ENCODE data around the gene CD82. TPM values are rescaled to one million over a fixed set of nuclear protein-coding genes. Genes with fewer than 3 reads are reported as not detected.

Gene CD82
- total RNA-seq, 1 donor from 2014 or later = 127 TPM

DNA sequence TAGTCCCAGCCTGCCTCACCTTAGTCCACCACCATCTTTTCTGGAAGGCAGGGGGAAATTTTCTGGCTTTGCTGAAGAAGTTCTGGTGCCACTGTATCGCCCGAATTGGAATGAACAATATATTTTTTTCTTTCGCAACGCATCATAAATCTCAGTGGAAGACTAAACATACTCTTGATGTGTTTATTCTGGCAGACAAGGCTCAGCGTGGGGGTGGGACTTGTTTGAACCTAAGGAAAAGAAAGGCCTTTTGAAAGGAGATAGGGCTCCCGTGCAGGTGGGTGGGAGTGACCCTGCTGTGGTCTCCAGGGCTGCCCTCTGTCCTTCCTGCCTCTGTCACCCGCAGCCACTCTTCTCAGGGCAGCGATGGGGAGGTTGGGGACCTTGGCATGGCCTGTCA is 42.5 kb downstream of the CD82 start:
- intact Hi-C loops (cut with DNase I) = no loop called here
- DNase-seq (ENCODE audit: low spot score) = no peak
- no peak for ATAC-seq

GRCh38 chr11:44608651-44608990 is 43.2 kb downstream of the CD82 start:
- intact Hi-C loops (cut with DNase I) = no loop called here
- ATAC-seq = no peak
- no peak for DNase-seq (ENCODE audit: low spot score)

GRCh38 chr11:44608991-44609782 is 43.7 kb downstream of the CD82 start:
- ATAC-seq = no peak
- intact Hi-C loops (cut with DNase I) = no loop called here
- no peak for DNase-seq (ENCODE audit: low spot score)

DNA sequence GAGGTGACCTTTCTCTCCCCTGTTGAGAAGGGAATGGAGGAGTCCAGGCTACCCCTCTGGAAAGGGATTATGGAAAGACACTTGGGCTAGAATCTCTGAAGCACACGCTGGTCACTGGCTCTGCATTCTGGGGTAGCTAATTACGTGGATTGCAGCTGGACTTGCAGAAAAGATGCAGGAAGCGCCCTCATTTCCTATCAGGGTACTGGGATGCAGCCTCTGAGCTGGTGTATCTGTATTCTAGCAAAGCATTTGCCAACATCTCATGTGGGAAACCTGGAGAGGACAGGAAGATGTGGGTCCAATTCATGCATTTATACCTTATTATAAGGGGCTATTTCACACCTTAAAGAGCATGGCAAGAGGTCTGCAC is 44.3 kb downstream of the CD82 start:
- ATAC-seq (no peak), DNase-seq (ENCODE audit: low spot score) (no peak)
- intact Hi-C loops (cut with DNase I) = no loop called here

DNA sequence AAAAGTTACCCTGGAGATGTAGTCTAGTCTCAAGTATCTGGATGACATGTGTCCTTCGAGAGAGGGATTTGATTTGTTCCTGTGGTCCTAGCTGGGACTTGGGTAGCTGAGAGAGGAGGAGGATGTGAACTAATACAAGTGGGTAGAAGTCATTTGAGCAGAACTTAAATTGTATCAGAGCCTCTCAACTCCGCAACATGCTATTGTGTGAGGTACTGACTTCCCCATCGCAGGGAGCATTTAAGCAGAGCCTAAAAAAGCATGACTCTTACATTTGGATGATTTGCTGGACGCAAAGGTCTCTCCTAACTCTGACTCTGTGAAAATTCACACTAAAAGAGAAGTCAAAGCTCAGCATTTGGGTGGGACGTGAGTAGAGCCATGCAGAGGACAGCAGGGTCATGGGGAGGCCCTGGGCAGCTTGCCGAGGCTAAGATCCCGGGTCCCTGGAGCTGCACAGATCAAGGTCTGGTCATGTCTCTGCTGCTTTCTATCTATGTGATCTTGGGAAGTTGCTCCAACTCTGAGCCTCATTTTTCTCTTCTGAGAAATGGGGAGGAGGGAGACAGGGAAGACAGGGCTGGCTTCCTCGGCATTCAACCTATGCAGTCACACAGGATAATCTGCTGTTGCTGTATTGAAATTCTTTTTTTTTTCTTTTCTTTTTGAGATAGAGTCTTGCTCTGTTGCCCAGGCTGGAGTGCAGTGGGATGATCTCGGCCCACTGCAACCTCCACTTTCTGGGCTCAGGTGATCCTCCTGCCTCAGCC is 44.9 kb downstream of the CD82 start:
- ATAC-seq (no peak), DNase-seq (ENCODE audit: low spot score) (no peak)
- intact Hi-C loops (cut with DNase I) = no loop called here

- ATAC-seq (no peak), DNase-seq (ENCODE audit: low spot score) (no peak)
- intact Hi-C loops (cut with DNase I) = no loop called here
Measured at GRCh38 chr11:44611088-44611487, 45.6 kb downstream of the CD82 start.

DNA sequence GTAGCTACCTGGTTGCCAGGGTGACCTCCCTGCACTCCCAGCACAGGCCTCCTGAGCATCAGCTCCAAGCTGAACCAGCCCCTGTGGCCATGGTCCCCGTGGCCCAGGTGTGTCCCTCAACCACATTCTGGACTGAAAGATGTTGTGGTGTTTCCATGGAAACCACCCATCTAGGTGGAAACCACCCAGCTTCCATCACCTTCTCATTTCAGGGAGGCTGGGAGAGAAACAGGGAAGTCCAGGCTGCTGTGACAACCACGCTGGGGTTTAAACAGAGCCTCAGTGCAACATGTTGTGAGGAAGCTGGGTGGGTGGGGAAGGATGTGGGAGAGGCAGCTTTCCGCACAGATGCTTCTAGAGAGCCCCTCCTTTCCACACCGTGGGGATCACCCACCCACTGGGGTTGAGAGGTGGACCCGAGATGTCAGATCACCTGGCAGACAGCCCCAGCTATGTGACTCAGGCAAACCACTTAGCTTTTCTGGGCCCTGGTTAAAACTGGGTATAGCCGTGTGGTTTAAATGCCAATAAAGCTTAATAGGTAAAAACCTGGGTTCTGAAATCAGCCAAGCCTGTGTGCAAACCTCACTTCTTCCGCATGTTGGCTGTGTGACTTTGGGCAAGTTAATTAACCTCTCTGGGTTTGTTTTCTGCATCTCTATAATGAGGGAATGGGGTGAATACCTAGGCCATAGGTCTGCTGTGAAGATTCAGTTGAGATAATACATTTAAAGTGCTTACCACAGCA is 46.4 kb downstream of the CD82 start:
- intact Hi-C loops (cut with DNase I) = no loop called here
- DNase-seq (ENCODE audit: low spot score) = no peak
- peak; percentile 21 for ATAC-seq

DNA sequence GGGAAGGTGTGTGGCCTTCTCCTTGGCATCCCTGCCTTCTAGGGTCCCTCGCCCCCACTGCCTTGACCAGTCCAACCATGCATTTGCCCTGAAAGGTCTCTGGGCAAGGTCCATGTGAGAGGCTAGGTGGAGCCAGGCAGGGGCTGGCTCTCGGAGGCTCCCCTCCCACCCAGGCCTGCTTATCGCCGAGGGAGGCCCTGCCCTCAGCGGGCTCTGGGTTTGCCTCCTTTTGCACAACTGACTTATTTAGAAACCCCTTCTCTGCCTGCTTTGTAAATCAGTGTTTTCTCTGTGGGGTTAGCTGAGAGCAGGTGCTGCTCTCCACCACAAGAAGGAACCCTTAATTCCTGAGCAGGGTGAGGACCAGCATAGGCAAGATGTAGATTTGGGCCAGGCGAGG is 47.7 kb downstream of the CD82 start:
- intact Hi-C loops (cut with DNase I) = no loop called here

GRCh38 chr11:44614281-44614775 is 48.9 kb downstream of the CD82 start:
- ATAC-seq (no peak), DNase-seq (ENCODE audit: low spot score) (no peak)
- intact Hi-C loops (cut with DNase I) = loop anchor here (2.0 kb wide), 1 partner anchor 58 kb away; no protein-coding TSS in a partner anchor

More for the DNA sequence above, 47.7 kb downstream of the CD82 start:
- ATAC-seq = no peak
- DNase-seq (ENCODE audit: low spot score) = no peak

DNA sequence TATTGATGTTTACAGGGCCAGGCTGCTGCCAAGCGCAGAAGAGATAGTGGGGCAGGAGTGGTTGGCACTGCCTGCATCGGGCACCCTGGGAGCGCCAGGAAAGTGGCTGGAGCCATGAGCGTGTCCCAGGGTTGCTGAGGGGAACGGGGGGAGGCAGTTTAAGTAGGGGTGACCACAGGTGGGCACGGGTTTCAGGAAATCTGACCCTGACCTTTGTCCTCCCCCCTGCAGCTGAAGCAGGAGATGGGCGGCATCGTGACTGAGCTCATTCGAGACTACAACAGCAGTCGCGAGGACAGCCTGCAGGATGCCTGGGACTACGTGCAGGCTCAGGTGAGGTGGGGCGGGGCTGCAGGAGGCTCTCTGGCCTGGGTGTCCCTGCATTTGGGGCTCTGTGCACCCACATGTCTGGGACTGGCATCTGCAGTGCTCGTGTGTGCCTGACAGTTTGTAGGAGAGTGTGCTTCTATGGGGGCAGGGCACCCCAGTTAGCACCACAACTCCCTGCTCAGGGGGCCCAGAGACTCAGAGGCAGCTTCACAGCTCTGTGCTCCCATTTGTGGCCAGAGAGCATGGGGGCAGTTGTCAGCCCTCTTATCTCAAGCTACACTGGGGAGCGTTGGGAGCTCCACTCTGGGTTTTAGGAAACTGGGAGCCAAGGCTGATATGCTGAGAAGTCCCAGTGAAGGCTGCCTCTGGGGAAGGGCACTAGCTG is 49.7 kb downstream of the CD82 start:
- intact Hi-C loops (cut with DNase I) = loop anchor here (2.0 kb wide), 1 partner anchor 58 kb away; no protein-coding TSS in a partner anchor
- ATAC-seq = no peak

DNA sequence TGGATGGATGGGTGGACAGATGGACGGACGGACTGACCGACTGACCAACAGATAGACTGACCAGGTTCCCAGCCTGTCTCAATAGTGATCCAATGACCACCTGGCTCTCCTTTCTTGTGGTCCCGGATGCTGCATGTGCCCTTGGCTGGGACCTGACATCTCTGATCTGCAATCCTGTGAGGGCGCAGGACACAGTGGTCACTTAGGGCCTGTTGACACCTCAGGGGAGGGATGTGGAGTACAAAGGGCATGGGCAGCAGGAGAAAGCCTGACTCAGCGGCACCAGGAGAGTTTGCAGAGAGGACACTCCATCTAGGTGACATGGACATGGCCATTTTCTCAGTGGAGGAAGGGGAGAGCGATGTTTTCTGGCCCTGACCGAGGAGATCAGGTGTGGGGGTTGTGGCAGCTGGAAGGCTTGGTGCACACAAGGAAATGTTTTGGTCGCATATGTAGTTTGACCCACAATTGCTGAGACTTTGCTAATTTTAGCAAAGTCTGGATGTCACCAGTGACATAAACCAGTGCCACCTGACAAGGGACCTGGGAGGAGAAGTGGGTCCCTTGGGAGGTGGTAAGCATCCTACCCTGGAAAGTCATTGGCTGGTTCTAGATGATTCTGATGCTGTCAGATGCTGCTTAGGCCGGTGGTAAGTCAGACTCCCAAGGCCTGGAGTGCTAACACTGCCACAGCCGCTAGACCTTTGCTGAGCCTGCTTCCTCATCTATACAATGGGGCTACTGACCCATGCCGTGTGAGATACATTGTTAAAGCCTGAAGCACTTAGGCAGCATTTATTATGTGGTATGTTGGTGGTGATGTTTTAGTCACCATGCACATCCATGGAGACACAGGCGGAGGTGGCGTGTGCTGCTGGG is 50.7 kb downstream of the CD82 start:
- intact Hi-C loops (cut with DNase I) = loop anchor here (2.0 kb wide), 1 partner anchor 59 kb away; no protein-coding TSS in a partner anchor
- peak; percentile 21 for DNase-seq (ENCODE audit: low spot score)

More for the DNA sequence above, 49.7 kb downstream of the CD82 start:
- no peak for DNase-seq (ENCODE audit: low spot score)

GRCh38 chr11:44617671-44618461 is 52.4 kb downstream of the CD82 start:
- no peak for ATAC-seq
- peak; percentile 47 for DNase-seq (ENCODE audit: low spot score)
- intact Hi-C loops (cut with DNase I) = no loop called here

More for the DNA sequence above, 50.7 kb downstream of the CD82 start:
- no peak for ATAC-seq

DNA sequence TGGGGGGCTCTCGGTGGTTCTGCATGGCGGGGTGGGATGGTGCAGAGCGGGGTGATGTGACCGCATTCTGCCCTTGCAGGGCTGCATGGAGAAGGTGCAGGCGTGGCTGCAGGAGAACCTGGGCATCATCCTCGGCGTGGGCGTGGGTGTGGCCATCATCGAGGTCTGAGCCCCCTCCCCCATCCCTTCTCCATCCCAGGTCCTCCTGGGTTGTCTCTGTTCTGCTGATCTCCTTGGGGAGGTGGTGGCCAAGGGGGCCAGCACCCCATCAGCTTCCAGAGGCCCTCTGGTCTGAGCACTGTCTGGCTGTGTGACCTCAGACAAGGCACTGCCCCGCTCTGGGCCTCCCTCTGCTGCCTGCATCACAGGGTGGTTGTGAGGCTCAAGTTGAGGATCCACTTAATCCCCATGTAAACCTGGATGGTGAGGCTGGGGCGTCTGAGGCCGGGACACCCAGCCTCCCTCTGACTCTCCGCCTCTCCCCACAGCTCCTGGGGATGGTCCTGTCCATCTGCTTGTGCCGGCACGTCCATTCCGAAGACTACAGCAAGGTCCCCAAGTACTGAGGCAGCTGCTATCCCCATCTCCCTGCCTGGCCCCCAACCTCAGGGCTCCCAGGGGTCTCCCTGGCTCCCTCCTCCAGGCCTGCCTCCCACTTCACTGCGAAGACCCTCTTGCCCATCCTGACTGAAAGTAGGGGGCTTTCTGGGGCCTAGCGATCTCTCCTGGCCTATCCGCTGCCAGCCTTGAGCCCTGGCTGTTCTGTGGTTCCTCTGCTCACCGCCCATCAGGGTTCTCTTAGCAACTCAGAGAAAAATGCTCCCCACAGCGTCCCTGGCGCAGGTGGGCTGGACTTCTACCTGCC is 53.3 kb downstream of the CD82 start:
- peak; percentile 51 for DNase-seq (ENCODE audit: low spot score)
- intact Hi-C loops (cut with DNase I) = no loop called here

GRCh38 chr11:44620328-44620725 is 54.9 kb downstream of the CD82 start:
- ATAC-seq (no peak), DNase-seq (ENCODE audit: low spot score) (peak; percentile 45)
- intact Hi-C loops (cut with DNase I) = loop anchor here (5.0 to 10.0 kb wide), 3 partner anchors 114 to 292 kb away; no protein-coding TSS in a partner anchor

More for the DNA sequence above, 53.3 kb downstream of the CD82 start:
- ATAC-seq = no peak

DNA sequence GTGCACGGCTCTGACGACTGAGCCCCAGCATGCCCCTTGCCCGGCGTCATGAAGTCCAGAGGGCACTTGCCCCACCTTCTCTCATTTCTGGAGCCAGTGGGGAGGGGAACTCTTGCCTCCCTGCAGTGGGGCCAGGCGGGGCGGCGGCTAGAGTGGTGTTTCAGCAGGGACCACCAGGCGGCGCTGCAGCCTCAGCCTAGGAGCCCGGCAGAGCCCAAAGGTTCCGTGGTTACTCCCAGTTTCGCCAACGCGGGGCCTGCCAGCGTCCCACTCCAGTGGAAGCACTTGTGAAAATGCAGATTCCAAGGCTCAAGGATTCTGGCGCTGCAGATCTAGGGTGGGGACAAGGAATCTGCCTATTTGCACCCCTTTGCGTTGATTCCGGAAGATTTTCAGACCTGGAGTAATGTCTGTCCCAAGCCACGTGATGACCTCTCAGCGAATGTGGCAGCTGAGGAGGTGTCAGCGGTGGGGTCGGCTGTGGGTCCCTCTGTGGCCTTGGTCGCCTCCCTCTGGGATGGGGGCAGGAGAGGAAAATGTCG is 55.7 kb downstream of the CD82 start:
- intact Hi-C loops (cut with DNase I) = loop anchor here (5.0 to 10.0 kb wide), 3 partner anchors 114 to 291 kb away; no protein-coding TSS in a partner anchor
- ATAC-seq = peak; percentile 85
- peak; percentile 86 for DNase-seq (ENCODE audit: low spot score)

DNA sequence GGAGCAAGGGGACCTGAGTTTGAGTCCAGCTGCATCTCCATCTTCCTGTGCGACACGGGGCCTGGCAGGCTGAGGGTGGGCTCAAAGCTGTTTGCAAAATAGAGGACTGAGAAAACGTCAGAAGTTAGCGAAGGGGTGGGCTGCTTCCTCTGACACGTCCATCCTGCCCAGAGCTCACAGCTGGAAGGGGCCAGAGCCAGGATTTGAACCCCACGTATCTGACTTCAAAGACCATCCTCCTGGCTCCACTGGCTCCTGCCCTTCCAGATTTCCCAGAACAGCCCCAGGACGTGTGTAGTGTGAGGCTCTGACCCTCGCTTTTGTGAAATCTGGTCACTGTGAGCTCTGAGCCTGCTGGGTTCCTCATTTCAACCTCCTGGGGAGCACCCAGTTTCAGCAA is 56.3 kb downstream of the CD82 start:
- ATAC-seq = no peak

More for the DNA sequence above, 56.3 kb downstream of the CD82 start:
- intact Hi-C loops (cut with DNase I) = loop anchor here (5.0 to 10.0 kb wide), 3 partner anchors 113 to 291 kb away; no protein-coding TSS in a partner anchor
- peak; percentile 48 for DNase-seq (ENCODE audit: low spot score)
